ENCODE measurements around the gene ACTN3. TPM values are rescaled to one million over a fixed set of nuclear protein-coding genes. Genes with fewer than 3 reads are reported as not detected.

ACTN3 gene
- polyA plus RNA-seq, 3 donors = not detected

- intact Hi-C loops (cut with micrococcal nuclease) = no loop called here
- no peak overlapping the region for H3K4me3 Mint-ChIP-seq
- H3K36me3 ChIP-seq (replicated peaks in 1 of 2; ENCODE audit: control insufficient read depth in 1 of 2, insufficient read depth in 2 of 2, low read length in 2 of 2) = peaks cover 23 to 32% of the 10 kb centered on the region in 2 donors
- no peaks in the 10 kb centered on the region for H4K20me1 ChIP-seq (ENCODE audit: insufficient read depth, low read length)
- H3K36me3 Mint-ChIP-seq = peaks cover 28 to 38% of the 10 kb centered on the region in 2 donors
- TF ChIP-seq CTCF (IDR thresholded peaks at IDR 0.05) = no peak
- peak; percentile 21 to 48 (median 37) for DNase-seq
- H2AFZ ChIP-seq (ENCODE audit: insufficient read depth, low read depth, low read length, poor library complexity, severe bottlenecking) = no peak overlapping the region
- no peaks in the 10 kb centered on the region for H3K27me3 ChIP-seq (ENCODE audit: control insufficient read depth in 2 of 2, insufficient read depth in 2 of 2, low read length in 2 of 2)
- H3K9ac ChIP-seq (ENCODE audit: insufficient read depth, low read length, poor library complexity, severe bottlenecking) = peak overlapping the region; percentile 15
- H3K27ac ChIP-seq (ENCODE audit: low read depth in 1 of 2, low read length in 2 of 2) = peak overlapping the region in 1 of 2 donors; percentile 56
- H3K4me3 ChIP-seq (replicated peaks in 1 of 3; ENCODE audit: low read depth in 2 of 3, low read length in 3 of 3) = no peak overlapping the region
- H3K27me3 Mint-ChIP-seq (ENCODE audit: low read depth in 3 of 3) = peaks cover 0 to 2% (median 0%) of the 10 kb centered on the region in 3 donors
- H3K4me1 ChIP-seq (ENCODE audit: control insufficient read depth in 1 of 2, insufficient read depth in 2 of 2, low read length in 2 of 2) = peaks cover 11 to 16% of the 10 kb centered on the region in 2 donors
- H3K4me1 Mint-ChIP-seq = peaks cover 15% of the 10 kb centered on the region
- H3K9me3 ChIP-seq (replicated peaks in 1 of 2; ENCODE audit: control insufficient read depth in 1 of 2, insufficient read depth in 1 of 2, low read length in 2 of 2) = no peaks in the 10 kb centered on the region
- H3K4me2 ChIP-seq (replicated peaks; ENCODE audit: extremely low read depth, low read length, poor library complexity, severe bottlenecking) = no peak overlapping the region
- H3K27ac Mint-ChIP-seq = peak overlapping the region; percentile 58 to 91 (median 83)
- no peaks in the 10 kb centered on the region for H3K79me2 ChIP-seq (ENCODE audit: insufficient read depth, low read length)
- 100% methylated on average over 4 of the region's 8 CpGs for WGBS (ENCODE audit: insufficient coverage)
- H3K9me3 Mint-ChIP-seq = no peaks in the 10 kb centered on the region
These were observed 60.6 kb downstream of the ACTN3 start for GRCh38 chr11:66607126-66607834.

- Histone ChIP-seq H3K9me3 (replicated peaks in 1 of 2; ENCODE audit: control insufficient read depth in 1 of 2, insufficient read depth in 1 of 2, low read length in 2 of 2) (no peaks in the 10 kb centered on the region), H3K4me3 (replicated peaks in 1 of 3; ENCODE audit: low read depth in 2 of 3, low read length in 3 of 3) (no peak overlapping the region), H3K9ac (ENCODE audit: insufficient read depth, low read length, poor library complexity, severe bottlenecking) (no peak overlapping the region), H3K4me1 (ENCODE audit: control insufficient read depth in 1 of 2, insufficient read depth in 2 of 2, low read length in 2 of 2) (peaks cover 11 to 16% of the 10 kb centered on the region in 2 donors), H3K79me2 (ENCODE audit: insufficient read depth, low read length) (peaks cover under 1% of the 10 kb centered on the region), H3K27ac (ENCODE audit: low read depth in 1 of 2, low read length in 2 of 2) (no peak overlapping the region), H3K36me3 (replicated peaks in 1 of 2; ENCODE audit: control insufficient read depth in 1 of 2, insufficient read depth in 2 of 2, low read length in 2 of 2) (peaks cover 9 to 14% of the 10 kb centered on the region in 2 donors), H3K27me3 (ENCODE audit: control insufficient read depth in 2 of 2, insufficient read depth in 2 of 2, low read length in 2 of 2) (no peaks in the 10 kb centered on the region), H4K20me1 (ENCODE audit: insufficient read depth, low read length) (no peaks in the 10 kb centered on the region), H2AFZ (ENCODE audit: insufficient read depth, low read depth, low read length, poor library complexity, severe bottlenecking) (no peak overlapping the region), H3K4me2 (replicated peaks; ENCODE audit: extremely low read depth, low read length, poor library complexity, severe bottlenecking) (no peak overlapping the region)
- Mint-ChIP-seq H3K9me3 (no peaks in the 10 kb centered on the region), H3K27me3 (ENCODE audit: low read depth in 3 of 3) (peaks cover 0 to 2% (median 2%) of the 10 kb centered on the region in 3 donors), H3K36me3 (peaks cover 15 to 18% of the 10 kb centered on the region in 2 donors), H3K4me3 (no peak overlapping the region), H3K27ac (peak overlapping the region in 1 of 7 donors; percentile 60), H3K4me1 (peaks cover 15% of the 10 kb centered on the region)
- intact Hi-C loops (cut with micrococcal nuclease) = no loop called here
- DNase-seq = no peak
- WGBS (ENCODE audit: insufficient coverage) = 93% methylated on average over 2 of the region's 4 CpGs
- TF ChIP-seq CTCF (IDR thresholded peaks at IDR 0.05) = no peak
These were observed 63.3 kb downstream of the ACTN3 start for GRCh38 chr11:66609721-66610617.
